Mucosa of rectum (tissue), 2 donors: ENCODE results near the gene DOC2A.
A peak's percentile ranks its signal among the peaks of the same experiment; 100 is the strongest.
"Not testable (repeated sequence)": the region's sequence is repeated elsewhere in the genome, so short reads cannot be mapped to it uniquely, and the experiment has no call there.

Experiments used
- H3K27ac ChIP-seq, 2 donors: one replicate each; pipeline ENCODE4 v1.7.0; 2013; ENCODE audit warnings: inconsistent platforms in 2 of 2, low read depth in 2 of 2, low read length in 2 of 2
- H3K27me3 ChIP-seq, 2 donors: one replicate each; pipeline ENCODE4 v1.7.0; 2013; ENCODE audit warnings: low read length in 2 of 2; ENCODE audit not compliant: control insufficient read depth in 2 of 2, insufficient read depth in 2 of 2
- H3K36me3 ChIP-seq, 2 donors: one replicate each; pipeline ENCODE4 v1.7.0; 2013; ENCODE audit warnings: low read length in 2 of 2; ENCODE audit not compliant: control insufficient read depth in 2 of 2, insufficient read depth in 2 of 2
- H3K4me1 ChIP-seq, 2 donors: one replicate each; pipeline ENCODE4 v1.7.0; 2013; ENCODE audit warnings: low read length in 2 of 2, mild to moderate bottlenecking in 1 of 2; ENCODE audit not compliant: control insufficient read depth in 2 of 2, insufficient read depth in 2 of 2
- H3K4me3 ChIP-seq, 2 donors: one replicate each; pipeline ENCODE4 v1.7.0; 2013; ENCODE audit warnings: low read length in 2 of 2
- H3K9ac ChIP-seq, 2 donors: one replicate each; pipeline ENCODE4 v1.7.0; 2013; ENCODE audit warnings: low read length in 2 of 2, low read depth in 1 of 2, mild to moderate bottlenecking in 1 of 2
- H3K9me3 ChIP-seq, 2 donors: one replicate each; pipeline ENCODE4 v1.7.0; 2013; ENCODE audit warnings: low read length in 2 of 2; ENCODE audit not compliant: control insufficient read depth in 2 of 2
- donor health status: healthy.
- donor health status: Normal muscosa, but diverticular disease.

Gene DOC2A

GRCh38 chr16:30027588-30028437, 17.0 kb upstream of the DOC2A start:
- H3K4me3 ChIP-seq, result no peak overlapping the region
- H3K4me1 ChIP-seq, result no peaks in the 10 kb centered on the region
- no peak overlapping the region for H3K9ac ChIP-seq
- no peak overlapping the region for H3K27ac ChIP-seq
- no peaks in the 10 kb centered on the region for H3K9me3 ChIP-seq
- H3K36me3 ChIP-seq, result no peaks in the 10 kb centered on the region
- H3K27me3 ChIP-seq, result peaks cover 29 to 39% of the 10 kb centered on the region in 2 donors

DNA sequence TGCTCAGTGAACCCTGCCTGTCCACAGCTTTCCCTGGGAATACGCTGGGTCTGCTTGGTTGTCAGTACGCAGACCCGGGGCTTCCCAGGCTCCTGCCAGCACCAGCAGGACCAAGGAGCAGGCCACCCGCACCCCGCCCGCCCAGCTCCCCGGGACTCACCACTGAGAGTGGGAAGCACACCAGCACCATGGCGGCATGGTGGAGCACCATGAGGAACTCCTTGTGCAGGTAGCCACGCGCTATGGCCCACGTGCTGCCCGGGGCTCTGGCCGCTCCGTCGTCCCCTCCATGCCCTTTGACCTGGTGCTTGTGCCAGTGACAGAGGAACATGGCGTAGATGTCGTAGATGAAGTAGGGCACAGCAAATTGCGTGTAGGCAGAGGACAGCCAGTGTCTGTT, 15.6 kb upstream of the DOC2A start:
- H3K4me3 ChIP-seq, result no peak overlapping the region
- no peaks in the 10 kb centered on the region for H3K9me3 ChIP-seq
- no peak overlapping the region for H3K27ac ChIP-seq
- H3K36me3 ChIP-seq, result no peaks in the 10 kb centered on the region
- H3K27me3 ChIP-seq, result peaks cover 20 to 30% of the 10 kb centered on the region in 2 donors
- H3K9ac ChIP-seq, result no peak overlapping the region
- peaks cover 0 to 5% of the 10 kb centered on the region in 2 donors for H3K4me1 ChIP-seq

DNA sequence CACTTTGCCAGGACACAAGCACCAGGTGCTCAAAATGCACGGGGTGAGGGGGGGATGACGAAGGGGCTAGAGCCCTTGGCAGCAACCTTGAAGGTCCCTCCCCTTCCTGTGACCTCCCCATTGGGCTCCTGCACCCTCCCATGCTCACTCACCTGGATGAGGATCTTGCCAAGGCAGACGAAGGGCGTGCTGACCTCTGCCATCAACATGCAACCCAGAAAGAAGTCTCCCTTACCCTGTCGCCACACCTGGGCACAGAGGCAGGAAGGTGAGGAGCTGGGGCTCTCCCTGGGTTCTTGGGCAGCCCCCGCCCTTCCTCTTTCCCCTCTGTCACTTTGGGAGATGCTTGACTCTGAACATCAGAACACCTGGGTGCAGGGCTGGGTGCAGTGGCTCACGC, 14.7 kb upstream of the DOC2A start:
- H3K27me3 ChIP-seq, result peaks cover 19 to 25% of the 10 kb centered on the region in 2 donors
- H3K4me1 ChIP-seq, result peaks cover 5 to 12% of the 10 kb centered on the region in 2 donors
- H3K36me3 ChIP-seq, result no peaks in the 10 kb centered on the region
- H3K27ac ChIP-seq, result no peak overlapping the region
- no peak overlapping the region for H3K4me3 ChIP-seq
- H3K9ac ChIP-seq, result no peak overlapping the region
- H3K9me3 ChIP-seq, result no peaks in the 10 kb centered on the region

DNA sequence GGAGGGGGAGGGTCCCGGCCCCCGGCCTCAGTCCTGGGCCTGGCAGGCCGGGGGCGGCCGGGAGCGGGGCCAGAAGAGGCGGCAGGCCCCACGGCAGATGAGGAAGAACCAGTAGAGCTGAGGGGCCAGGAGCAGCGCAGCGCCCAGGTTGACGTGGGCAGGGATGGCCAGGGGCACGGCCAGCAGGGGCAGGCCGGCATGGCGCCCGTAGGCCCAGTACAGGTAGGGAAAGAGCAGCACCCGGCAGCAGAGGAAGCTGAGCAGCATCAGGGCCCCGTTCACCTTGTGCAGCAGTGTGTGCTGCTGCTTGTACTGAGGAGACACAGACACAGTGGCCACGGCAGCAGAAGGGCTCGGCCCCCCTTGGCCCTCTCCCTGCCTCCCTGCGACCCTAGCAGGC, 14.3 kb upstream of the DOC2A start:
- Histone ChIP-seq H3K27me3 (peaks cover 15 to 22% of the 10 kb centered on the region in 2 donors), H3K9ac (no peak overlapping the region), H3K4me1 (peaks cover 5 to 12% of the 10 kb centered on the region in 2 donors), H3K4me3 (no peak overlapping the region), H3K9me3 (no peaks in the 10 kb centered on the region), H3K36me3 (no peaks in the 10 kb centered on the region), H3K27ac (no peak overlapping the region)

GRCh38 chr16:30024451-30024850, 13.6 kb upstream of the DOC2A start:
- Histone ChIP-seq H3K27me3 (peaks cover 10 to 15% of the 10 kb centered on the region in 2 donors), H3K36me3 (no peaks in the 10 kb centered on the region), H3K27ac (no peak overlapping the region), H3K4me3 (no peak overlapping the region), H3K9me3 (no peaks in the 10 kb centered on the region), H3K4me1 (peaks cover 5 to 12% of the 10 kb centered on the region in 2 donors), H3K9ac (no peak overlapping the region)

DNA sequence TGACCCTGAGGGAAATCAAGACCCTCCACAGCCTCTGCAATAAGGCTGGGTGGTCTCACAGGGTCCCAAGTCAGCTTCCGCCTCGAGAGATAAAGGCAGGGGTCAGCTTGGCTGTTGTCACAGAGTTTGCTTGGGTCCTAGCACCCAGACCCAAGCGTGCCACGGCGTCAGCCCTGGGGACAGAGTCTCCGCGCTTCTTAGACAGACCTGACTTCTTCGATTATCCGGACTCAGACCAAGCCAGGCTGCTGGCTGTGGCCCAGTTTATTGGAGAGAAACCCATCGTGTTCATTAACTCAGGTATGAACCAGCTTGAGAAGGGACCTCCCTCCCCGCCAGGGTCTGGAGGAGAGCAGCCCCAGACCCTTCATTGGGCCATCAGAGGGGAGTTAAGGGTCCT, 12.8 kb upstream of the DOC2A start:
- H3K27me3 ChIP-seq, result peaks cover 4 to 8% of the 10 kb centered on the region in 2 donors
- no peaks in the 10 kb centered on the region for H3K9me3 ChIP-seq
- H3K36me3 ChIP-seq, result no peaks in the 10 kb centered on the region
- H3K27ac ChIP-seq, result no peak overlapping the region
- H3K4me1 ChIP-seq, result peaks cover 5 to 12% of the 10 kb centered on the region in 2 donors
- H3K4me3 ChIP-seq, result no peak overlapping the region
- H3K9ac ChIP-seq, result no peak overlapping the region

DNA sequence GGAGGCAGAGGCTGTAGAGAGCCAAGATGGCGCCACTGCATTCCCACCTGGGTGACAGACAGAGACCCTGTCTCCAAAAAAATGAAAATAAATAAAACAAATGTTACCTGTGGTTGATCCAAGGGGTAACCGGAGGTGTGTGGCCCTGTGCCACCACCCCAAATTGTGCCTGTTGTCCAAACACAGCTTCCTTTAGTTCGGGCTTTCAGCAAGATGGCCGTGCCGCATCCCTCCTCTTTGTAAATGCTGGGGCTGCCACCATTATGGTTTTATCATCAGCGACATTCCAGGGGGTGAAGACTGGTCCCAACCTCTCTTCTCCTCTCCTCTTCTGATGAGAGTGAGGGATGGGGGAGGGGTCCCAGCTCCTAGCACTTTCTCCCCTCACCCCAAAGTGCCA, 12.1 kb upstream of the DOC2A start, which contains the start of gene C16orf92:
Gene C16orf92, plus strand, starts transcription at position 312 of the 400 bp plus-strand sequence. CDS start 143 bp downstream, outside the sequence.
- H3K9me3 ChIP-seq, result no peaks in the 10 kb centered on the region
- H3K27ac ChIP-seq, result no peak within 1 kb of the TSS
- no peaks in the 10 kb centered on the region for H3K36me3 ChIP-seq
- peaks cover 4 to 8% of the 10 kb centered on the region in 2 donors for H3K27me3 ChIP-seq
- H3K4me1 ChIP-seq, result peaks cover 5 to 12% of the 10 kb centered on the region in 2 donors
- H3K4me3 ChIP-seq, result no peak within 1 kb of the TSS
- H3K9ac ChIP-seq, result peak within 1 kb of the TSS in 1 of 2 donors; percentile 61

GRCh38 chr16:30018731-30019158, 7.9 kb upstream of the DOC2A start:
- H3K27ac ChIP-seq, result no peak overlapping the region
- H3K27me3 ChIP-seq, result no peaks in the 10 kb centered on the region
- no peak overlapping the region for H3K9ac ChIP-seq
- no peaks in the 10 kb centered on the region for H3K9me3 ChIP-seq
- H3K4me3 ChIP-seq, result no peak overlapping the region
- peaks cover 5 to 12% of the 10 kb centered on the region in 2 donors for H3K4me1 ChIP-seq
- no peaks in the 10 kb centered on the region for H3K36me3 ChIP-seq

GRCh38 chr16:30017937-30018336, 7.1 kb upstream of the DOC2A start:
- not testable (repeated sequence) for H3K27me3 ChIP-seq, H3K27ac ChIP-seq, H3K4me3 ChIP-seq, H3K36me3 ChIP-seq, H3K9me3 ChIP-seq, H3K9ac ChIP-seq
- H3K4me1 ChIP-seq, result peaks cover 5 to 12% of the 10 kb centered on the region in 2 donors

DNA sequence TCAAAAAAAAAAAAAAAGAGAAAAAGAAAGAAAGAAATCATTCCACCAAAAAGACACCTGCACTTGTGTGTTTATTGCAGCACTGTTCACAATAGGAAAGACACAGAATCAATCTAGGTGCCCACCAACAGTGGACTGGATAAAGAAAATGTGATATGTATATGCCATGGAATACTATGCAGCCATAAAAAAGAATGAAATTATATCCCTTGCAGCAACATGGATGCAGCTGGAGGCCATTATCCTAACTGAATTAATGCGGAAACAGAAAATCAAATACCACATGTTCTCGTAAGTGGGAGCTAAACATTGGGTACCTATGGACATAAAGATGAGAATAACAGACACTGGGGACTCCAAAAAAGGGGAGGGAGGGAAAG, 6.4 kb upstream of the DOC2A start:
- Histone ChIP-seq H3K4me1 (peaks cover 5 to 12% of the 10 kb centered on the region in 2 donors), H3K27ac (no peak overlapping the region), H3K9me3 (no peaks in the 10 kb centered on the region), H3K9ac (no peak overlapping the region), H3K27me3 (no peaks in the 10 kb centered on the region), H3K36me3 (no peaks in the 10 kb centered on the region), H3K4me3 (no peak overlapping the region)
